Neural cell (in vitro differentiated cells): ENCODE results near the gene HSDL2. TPM values are rescaled to one million over a fixed set of nuclear protein-coding genes. Genes with fewer than 3 reads are reported as not detected.

Experiments
- H2AFZ ChIP-seq: fragments of 200-600, 300-800 bp; sonication (generic), shearing (Covaris generic); 2 replicates; pipeline ENCODE4 v1.6.0; 2014; ENCODE audit warnings: low read depth, mild to moderate bottlenecking, antibody characterized with exemption, low read length, moderate library complexity
- H3F3A ChIP-seq: fragments of 200-600 bp; shearing (Covaris generic); 2 replicates; pipeline ENCODE4 v1.6.1; 2016; ENCODE audit warnings: mild to moderate bottlenecking, moderate library complexity, mixed read lengths, antibody characterized with exemption, low read length; ENCODE audit not compliant: insufficient read depth, poor library complexity, severe bottlenecking
- H3K27ac ChIP-seq: fragments of 200-600, 300-800 bp; sonication (generic), shearing (Covaris generic); 2 replicates; pipeline ENCODE4 v1.5.1; 2014; ENCODE audit warnings: mild to moderate bottlenecking, low read length, moderate library complexity
- H3K27me3 ChIP-seq: fragments of 300-800, 200-600 bp; sonication (generic), shearing (Covaris generic); 2 replicates; pipeline ENCODE4 v1.6.0; 2014; ENCODE audit warnings: mild to moderate bottlenecking, low read depth, low read length, moderate library complexity; ENCODE audit not compliant: insufficient read depth
- H3K36me3 ChIP-seq: fragments of 300-800, 200-600 bp; sonication (generic), shearing (Covaris generic); 2 replicates; pipeline ENCODE4 v1.5.1; 2014; ENCODE audit warnings: mild to moderate bottlenecking, antibody characterized with exemption, low read length, moderate library complexity; ENCODE audit not compliant: insufficient read depth
- H3K4me2 ChIP-seq: fragments of 300-800, 200-600 bp; sonication (generic), shearing (Covaris generic); 2 replicates; pipeline ENCODE4 v1.6.0; 2014; ENCODE audit warnings: mild to moderate bottlenecking, low read length
- H3K4me3 ChIP-seq: fragments of 300-800, 200-600 bp; sonication (generic), shearing (Covaris generic); 2 replicates; pipeline ENCODE4 v1.5.1; 2014; ENCODE audit warnings: mild to moderate bottlenecking, low read length, moderate library complexity
- H3K79me2 ChIP-seq: fragments of 200-600 bp; shearing (Covaris generic); replicated peaks from 2 replicates; pipeline ENCODE4 v1.6.0; 2014; ENCODE audit warnings: mild to moderate bottlenecking, low read length, moderate library complexity; ENCODE audit not compliant: insufficient read depth
- H3K9ac ChIP-seq: fragments of 300-800, 200-600 bp; sonication (generic), shearing (Covaris generic); 2 replicates; pipeline ENCODE4 v1.6.1; 2016; ENCODE audit warnings: mild to moderate bottlenecking, low read length, mixed read lengths
- H3K9me2 ChIP-seq: fragments of 200-600 bp; shearing (Covaris generic); 2 replicates; pipeline ENCODE4 v1.6.1; 2016; ENCODE audit warnings: mild to moderate bottlenecking, low read length, mixed read lengths; ENCODE audit not compliant: insufficient read depth
- H3K9me3 ChIP-seq: fragments of 200-600, 300-800 bp; sonication (generic), shearing (Covaris generic); 2 replicates; pipeline ENCODE4 v1.6.1; 2016; ENCODE audit warnings: mild to moderate bottlenecking, mixed run types, low read length, moderate library complexity, mixed read lengths
- H4K20me1 ChIP-seq: fragments of 200-600 bp; shearing (Covaris generic); 2 replicates; pipeline ENCODE4 v1.6.1; 2016; ENCODE audit warnings: mild to moderate bottlenecking, mixed run types; ENCODE audit not compliant: insufficient read depth
- CTCF ChIP-seq: fragments of 450-650 bp; IDR thresholded peaks from 2 replicates; pipeline ENCODE4 v1.5.1; 2014; ENCODE audit warnings: antibody characterized with exemption, mild to moderate bottlenecking, moderate library complexity; ENCODE audit not compliant: poor library complexity, severe bottlenecking
- MXI1 ChIP-seq: fragments of 450-650 bp; conservative IDR thresholded peaks from 2 replicates; pipeline ENCODE4 v1.6.1; 2014; ENCODE audit warnings: antibody characterized with exemption, mild to moderate bottlenecking; ENCODE audit not compliant: poor library complexity, severe bottlenecking
- POLR2AphosphoS5 ChIP-seq: IDR thresholded peaks from 2 replicates; pipeline ENCODE4 v1.6.1; 2012
- RAD21 ChIP-seq: fragments of 450-650 bp; conservative IDR thresholded peaks from 2 replicates; pipeline ENCODE4 v1.6.1; 2014; ENCODE audit warnings: antibody characterized with exemption, mild to moderate bottlenecking, moderate library complexity
- REST ChIP-seq: IDR thresholded peaks from 2 replicates; pipeline ENCODE4 v1.6.1; 2012; ENCODE audit warnings: borderline replicate concordance
- SMC3 ChIP-seq: fragments of 450-650 bp; conservative IDR thresholded peaks from 2 replicates; pipeline ENCODE4 v1.6.1; 2014; ENCODE audit warnings: antibody characterized with exemption, mild to moderate bottlenecking, moderate library complexity; ENCODE audit not compliant: poor library complexity
- TAF1 ChIP-seq: IDR thresholded peaks from 2 replicates; pipeline ENCODE4 v1.6.1; 2012; ENCODE audit warnings: low read depth
- polyA plus RNA-seq: library from polyadenylated mRNA; depleted of rRNA; stranded (reverse); fragments of >200 nt; gene quantifications from 2 replicates; pipeline ENCODE4 v1.2.3, GENCODE V29; 2014

HSDL2 gene
- polyA plus RNA-seq, 1 donor from 2014 or later, result 9.0 TPM

- Histone ChIP-seq H3K9ac (no peak overlapping the region), H3K79me2 (no peaks in the 10 kb centered on the region), H3K27ac (no peak overlapping the region), H3K4me3 (no peak overlapping the region), H3K9me2 (no peaks in the 10 kb centered on the region), H3K27me3 (no peaks in the 10 kb centered on the region), H3K4me2 (no peak overlapping the region), H3F3A (no peaks in the 10 kb centered on the region), H4K20me1 (no peaks in the 10 kb centered on the region), H2AFZ (no peak overlapping the region), H3K36me3 (no peaks in the 10 kb centered on the region), H3K9me3 (no peaks in the 10 kb centered on the region)
- TF ChIP-seq POLR2AphosphoS5, result no peak
- no peak for TF ChIP-seq SMC3
- TF ChIP-seq RAD21, result no peak
- TF ChIP-seq TAF1, result no peak
- no peak for TF ChIP-seq MXI1
- no peak for TF ChIP-seq REST
- TF ChIP-seq CTCF, result no peak
These were observed 40.0 kb upstream of the HSDL2 start for GRCh38 chr9:112339886-112340285.

GRCh38 chr9:112341730-112342129 lies 38.2 kb upstream of the HSDL2 start:
- Histone ChIP-seq H3F3A (no peaks in the 10 kb centered on the region), H4K20me1 (no peaks in the 10 kb centered on the region), H3K4me2 (no peak overlapping the region), H2AFZ (no peak overlapping the region), H3K9ac (no peak overlapping the region), H3K9me2 (no peaks in the 10 kb centered on the region), H3K4me3 (no peak overlapping the region), H3K27me3 (no peaks in the 10 kb centered on the region), H3K9me3 (no peaks in the 10 kb centered on the region), H3K27ac (no peak overlapping the region), H3K79me2 (no peaks in the 10 kb centered on the region), H3K36me3 (no peaks in the 10 kb centered on the region)
- TF ChIP-seq POLR2AphosphoS5, result no peak
- TF ChIP-seq SMC3, result no peak
- no peak for TF ChIP-seq CTCF
